ENCODE measurements around the gene RAB27B. TPM values are rescaled to one million over a fixed set of nuclear protein-coding genes. Genes with fewer than 3 reads are reported as not detected.

Gene RAB27B
- total RNA-seq, 4 donors from 2014 or later: 0.34 to 2.5 (median 1.0) TPM

DNA sequence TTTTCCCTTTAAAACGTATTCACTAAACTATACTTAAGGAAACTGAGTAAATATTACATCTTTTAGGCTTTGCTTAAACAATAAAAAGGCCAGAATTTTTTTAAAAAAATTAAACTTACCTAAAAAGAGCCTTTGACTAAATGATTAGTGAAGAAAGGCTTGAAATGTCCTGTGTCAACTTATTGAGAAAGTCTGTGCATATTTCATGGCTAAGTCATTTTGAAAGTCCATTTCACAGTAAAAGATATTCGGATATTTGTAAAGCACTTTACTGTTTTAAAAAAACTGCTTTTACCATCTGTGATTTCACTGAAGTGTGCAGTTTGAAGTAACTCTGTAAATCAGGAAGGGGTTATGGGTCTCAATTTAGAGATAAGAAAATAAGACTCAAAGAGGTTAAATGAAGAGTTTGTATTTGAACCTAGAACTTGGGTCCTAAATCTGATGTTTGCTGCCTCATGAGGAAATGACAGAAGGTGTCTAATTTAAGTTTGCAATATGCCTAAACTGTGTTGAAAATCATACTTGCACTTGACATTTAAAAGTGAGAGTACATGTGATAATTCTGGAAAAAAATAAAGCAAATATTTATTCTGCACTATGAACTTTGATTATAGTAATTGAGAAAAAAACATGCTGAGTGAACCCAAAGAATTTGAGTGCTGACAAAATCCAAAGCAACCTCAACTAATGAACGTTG is 50.5 kb downstream of the RAB27B start:
- Histone ChIP-seq H3K27me3 (no peaks in the 10 kb centered on the region), H3K4me3 (no peak overlapping the region), H3K36me3 (no peaks in the 10 kb centered on the region), H3K27ac (replicated peaks in 1 of 4) (no peak overlapping the region), H3K4me1 (no peaks in the 10 kb centered on the region), H3K9me3 (no peaks in the 10 kb centered on the region)
- no peak for DNase-seq (ENCODE audit: extremely low spot score)
- no peak for TF ChIP-seq POLR2AphosphoS5 (IDR thresholded peaks at IDR 0.05)
- TF ChIP-seq EP300 (IDR thresholded peaks at IDR 0.05): no peak
- TF ChIP-seq POLR2A (IDR thresholded peaks at IDR 0.05; ENCODE audit: low read depth): no peak
- TF ChIP-seq, protein P1, sequence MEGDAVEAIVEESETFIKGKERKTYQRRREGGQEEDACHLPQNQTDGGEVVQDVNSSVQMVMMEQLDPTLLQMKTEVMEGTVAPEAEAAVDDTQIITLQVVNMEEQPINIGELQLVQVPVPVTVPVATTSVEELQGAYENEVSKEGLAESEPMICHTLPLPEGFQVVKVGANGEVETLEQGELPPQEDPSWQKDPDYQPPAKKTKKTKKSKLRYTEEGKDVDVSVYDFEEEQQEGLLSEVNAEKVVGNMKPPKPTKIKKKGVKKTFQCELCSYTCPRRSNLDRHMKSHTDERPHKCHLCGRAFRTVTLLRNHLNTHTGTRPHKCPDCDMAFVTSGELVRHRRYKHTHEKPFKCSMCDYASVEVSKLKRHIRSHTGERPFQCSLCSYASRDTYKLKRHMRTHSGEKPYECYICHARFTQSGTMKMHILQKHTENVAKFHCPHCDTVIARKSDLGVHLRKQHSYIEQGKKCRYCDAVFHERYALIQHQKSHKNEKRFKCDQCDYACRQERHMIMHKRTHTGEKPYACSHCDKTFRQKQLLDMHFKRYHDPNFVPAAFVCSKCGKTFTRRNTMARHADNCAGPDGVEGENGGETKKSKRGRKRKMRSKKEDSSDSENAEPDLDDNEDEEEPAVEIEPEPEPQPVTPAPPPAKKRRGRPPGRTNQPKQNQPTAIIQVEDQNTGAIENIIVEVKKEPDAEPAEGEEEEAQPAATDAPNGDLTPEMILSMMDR (IDR thresholded peaks at IDR 0.05): no peak
- 86% methylated on average over 3 of the region's 3 CpGs for WGBS
- intact Hi-C loops (cut with DNase I): no loop called here

- Histone ChIP-seq H3K27ac (replicated peaks in 1 of 4) (no peak overlapping the region), H3K4me3 (no peak overlapping the region), H3K4me1 (no peaks in the 10 kb centered on the region), H3K9me3 (no peaks in the 10 kb centered on the region), H3K27me3 (no peaks in the 10 kb centered on the region), H3K36me3 (no peaks in the 10 kb centered on the region)
- intact Hi-C loops (cut with DNase I): no loop called here
- TF ChIP-seq EP300 (IDR thresholded peaks at IDR 0.05) (no peak), POLR2A (IDR thresholded peaks at IDR 0.05; ENCODE audit: low read depth) (no peak), POLR2AphosphoS5 (IDR thresholded peaks at IDR 0.05) (no peak)
- TF ChIP-seq, protein P1 (IDR thresholded peaks at IDR 0.05): no peak
- WGBS: 90% methylated on average over 4 of the region's 4 CpGs
- DNase-seq (ENCODE audit: extremely low spot score): no peak
Observed at GRCh38 chr18:54879691-54880090, 51.4 kb downstream of the RAB27B start.

DNA sequence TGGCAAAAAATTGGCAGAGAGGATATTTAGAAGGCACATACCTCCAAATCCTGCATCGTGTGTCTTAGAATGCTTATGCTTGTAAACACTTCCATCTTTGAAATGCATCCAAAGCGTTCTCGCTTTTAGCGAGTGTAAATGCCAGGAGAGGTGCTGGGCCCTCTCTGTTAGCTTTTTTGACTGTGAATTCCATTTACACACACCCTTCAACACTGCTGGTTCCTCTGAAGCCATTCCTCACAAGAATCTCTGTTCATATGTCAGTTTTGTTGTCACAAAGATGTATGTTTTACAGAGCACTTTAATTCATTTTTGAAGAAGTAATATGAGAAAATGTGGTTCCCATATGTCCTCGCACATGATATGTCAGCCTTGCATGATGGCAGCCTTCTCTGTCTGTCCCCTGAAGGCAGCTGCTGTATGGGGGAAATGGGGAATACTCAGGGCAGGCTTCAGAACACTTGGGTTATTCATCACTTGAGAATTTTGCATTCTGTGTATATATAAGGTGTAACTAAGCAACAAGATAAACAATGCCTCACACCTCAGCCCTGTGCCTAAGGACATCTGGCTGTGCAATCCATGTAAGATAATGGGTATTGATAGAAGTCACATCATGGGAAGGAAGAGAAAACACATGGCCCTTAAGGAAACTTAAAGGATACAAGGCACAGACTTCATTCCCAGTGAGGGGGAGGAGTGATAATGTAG is 52.3 kb downstream of the RAB27B start:
- no peak for DNase-seq (ENCODE audit: extremely low spot score)
- Histone ChIP-seq H3K4me1 (no peaks in the 10 kb centered on the region), H3K9me3 (no peaks in the 10 kb centered on the region), H3K27ac (replicated peaks in 1 of 4) (no peak overlapping the region), H3K4me3 (no peak overlapping the region), H3K27me3 (no peaks in the 10 kb centered on the region), H3K36me3 (no peaks in the 10 kb centered on the region)
- TF ChIP-seq, protein P1 (IDR thresholded peaks at IDR 0.05): no peak
- no peak for TF ChIP-seq POLR2AphosphoS5 (IDR thresholded peaks at IDR 0.05)
- 63% methylated on average over 5 of the region's 5 CpGs for WGBS
- intact Hi-C loops (cut with DNase I): no loop called here

DNA sequence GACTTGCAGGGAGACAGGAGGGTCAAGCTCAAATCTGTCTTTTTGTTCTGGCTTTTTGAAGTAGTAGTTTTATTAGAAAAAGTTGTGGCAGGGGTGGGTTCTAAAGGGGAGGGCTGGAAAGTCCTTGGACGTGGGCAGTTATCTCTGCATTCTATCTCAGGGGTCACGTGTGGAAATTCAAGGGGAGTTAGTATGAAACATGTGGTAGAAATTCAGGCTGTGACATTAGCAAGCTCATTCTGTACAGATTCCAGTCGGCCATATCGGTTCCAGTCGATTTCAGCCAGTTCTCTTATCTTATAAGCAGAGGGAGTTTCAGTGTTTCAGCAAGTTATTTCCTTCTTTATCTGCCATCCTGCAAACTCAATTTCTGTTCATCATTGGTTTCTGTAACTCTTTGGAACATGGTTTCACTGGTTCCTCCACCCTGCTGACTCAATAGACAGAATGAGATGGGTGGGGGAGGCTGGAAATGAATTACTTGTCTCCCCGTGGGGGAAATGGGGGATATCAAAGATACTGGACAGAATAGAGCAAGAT is 53.0 kb downstream of the RAB27B start:
- Histone ChIP-seq H3K27ac (replicated peaks in 1 of 4) (no peak overlapping the region), H3K27me3 (no peaks in the 10 kb centered on the region), H3K4me3 (no peak overlapping the region), H3K36me3 (no peaks in the 10 kb centered on the region), H3K9me3 (no peaks in the 10 kb centered on the region), H3K4me1 (no peaks in the 10 kb centered on the region)
- intact Hi-C loops (cut with DNase I): no loop called here
- 85% methylated on average over 6 of the region's 6 CpGs for WGBS
- no peak for DNase-seq (ENCODE audit: extremely low spot score)
- TF ChIP-seq, protein P1 (IDR thresholded peaks at IDR 0.05): no peak
